Retinal pigment epithelial cell (primary cell): ENCODE results near the gene HOXC12.

Source experiments
- DNase-seq: peaks from one replicate; pipeline ENCODE4 v3.0.0-alpha.2; 2010; ENCODE audit warnings: low read depth
- H3K4me3 ChIP-seq: 2 replicates; pipeline ENCODE4 v1.5.1; 2011; ENCODE audit warnings: mild to moderate bottlenecking, low read length, control low read depth, moderate library complexity
- CTCF ChIP-seq: conservative IDR thresholded peaks from 2 replicates; pipeline ENCODE4 v1.5.1; 2011; ENCODE audit warnings: low read depth, low read length, control low read depth, inconsistent platforms

HOXC12 gene

GRCh38 chr12:53965281-53966084 lies 10.8 kb downstream of the HOXC12 start:
- no peak overlapping the region for H3K4me3 ChIP-seq
- no peak for TF ChIP-seq CTCF
- DNase-seq = no peak

- TF ChIP-seq CTCF = no peak
- DNase-seq = no peak
- H3K4me3 ChIP-seq = no peak overlapping the region
Measured at GRCh38 chr12:53966085-53966384, 11.3 kb downstream of the HOXC12 start.

GRCh38 chr12:53966385-53967133 lies 11.9 kb downstream of the HOXC12 start:
- H3K4me3 ChIP-seq = no peak overlapping the region
- DNase-seq = no peak

GRCh38 chr12:53967421-53967925 lies 12.8 kb downstream of the HOXC12 start:
- DNase-seq = no peak
- no peak overlapping the region for H3K4me3 ChIP-seq
- TF ChIP-seq CTCF = no peak

More at GRCh38 chr12:53966385-53967133, 11.9 kb downstream of the HOXC12 start:
- no peak for TF ChIP-seq CTCF

- TF ChIP-seq CTCF = no peak
- no peak for DNase-seq
- H3K4me3 ChIP-seq = no peak overlapping the region
Measured at GRCh38 chr12:53968214-53969127, 13.8 kb downstream of the HOXC12 start.

GRCh38 chr12:53969588-53970259 lies 15.0 kb downstream of the HOXC12 start:
- TF ChIP-seq CTCF = no peak
- no peak overlapping the region for H3K4me3 ChIP-seq
- no peak for DNase-seq
